HG03442 (cell line): Measurements from ENCODE around the gene ZNF143.
"Not testable (repeated sequence)": the region's sequence is repeated elsewhere in the genome, so short reads cannot be mapped to it uniquely, and the experiment has no call there.

Experiments
- ATAC-seq: cut with Tn5 transposase; IDR thresholded peaks from one replicate; pipeline ENCODE4 v1.9.1; 2021; ENCODE audit warnings: mild to moderate bottlenecking, moderate library complexity; ENCODE audit not compliant: unreplicated experiment

Gene ZNF143

GRCh38 chr11:9535189-9535781 is 74.5 kb downstream of the ZNF143 start:
- ATAC-seq, result no peak

GRCh38 chr11:9538548-9538947 is 77.7 kb downstream of the ZNF143 start:
- ATAC-seq, result no peak

DNA sequence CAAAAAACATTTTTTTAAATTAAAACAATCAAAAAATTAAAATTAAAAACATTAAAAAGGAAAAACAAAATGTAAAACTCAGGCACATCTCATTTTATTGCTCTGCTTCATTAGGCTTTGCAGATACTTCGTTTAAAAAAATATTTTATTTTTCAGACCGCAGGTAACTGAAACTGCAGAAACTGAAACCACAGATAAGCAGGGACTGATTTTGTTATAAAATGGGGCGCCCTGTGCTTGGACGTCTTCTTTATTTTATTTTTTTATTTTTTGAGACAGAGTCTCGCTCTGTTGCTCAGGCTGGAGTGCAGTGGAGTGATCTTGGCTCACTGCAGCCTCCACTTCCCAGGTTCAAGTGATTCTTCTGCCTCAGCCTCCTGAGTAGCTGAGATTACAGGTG is 88.4 kb downstream of the ZNF143 start:
- not testable (repeated sequence) for ATAC-seq

DNA sequence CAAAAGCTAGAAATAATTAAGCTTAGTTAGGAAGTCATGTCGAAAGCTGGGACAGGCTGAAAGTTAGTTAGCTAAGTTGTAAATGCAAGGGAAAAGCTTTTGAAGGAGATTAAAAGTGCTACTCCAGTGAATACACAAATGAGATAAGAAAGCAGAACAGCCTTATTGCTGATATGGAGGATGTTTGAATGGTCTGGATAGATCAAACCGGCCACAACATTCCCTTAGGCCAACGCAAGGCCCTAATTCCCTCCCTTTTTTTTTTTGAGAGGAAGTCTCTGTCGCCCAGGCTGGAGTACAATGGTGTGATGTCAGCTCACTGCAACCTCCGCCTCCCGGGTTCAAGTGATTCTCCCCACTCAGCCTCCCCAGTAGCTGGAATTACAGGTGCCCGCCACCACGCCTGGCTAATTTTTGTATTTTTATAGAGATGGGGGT is 89.4 kb downstream of the ZNF143 start:
- ATAC-seq, result no peak

DNA sequence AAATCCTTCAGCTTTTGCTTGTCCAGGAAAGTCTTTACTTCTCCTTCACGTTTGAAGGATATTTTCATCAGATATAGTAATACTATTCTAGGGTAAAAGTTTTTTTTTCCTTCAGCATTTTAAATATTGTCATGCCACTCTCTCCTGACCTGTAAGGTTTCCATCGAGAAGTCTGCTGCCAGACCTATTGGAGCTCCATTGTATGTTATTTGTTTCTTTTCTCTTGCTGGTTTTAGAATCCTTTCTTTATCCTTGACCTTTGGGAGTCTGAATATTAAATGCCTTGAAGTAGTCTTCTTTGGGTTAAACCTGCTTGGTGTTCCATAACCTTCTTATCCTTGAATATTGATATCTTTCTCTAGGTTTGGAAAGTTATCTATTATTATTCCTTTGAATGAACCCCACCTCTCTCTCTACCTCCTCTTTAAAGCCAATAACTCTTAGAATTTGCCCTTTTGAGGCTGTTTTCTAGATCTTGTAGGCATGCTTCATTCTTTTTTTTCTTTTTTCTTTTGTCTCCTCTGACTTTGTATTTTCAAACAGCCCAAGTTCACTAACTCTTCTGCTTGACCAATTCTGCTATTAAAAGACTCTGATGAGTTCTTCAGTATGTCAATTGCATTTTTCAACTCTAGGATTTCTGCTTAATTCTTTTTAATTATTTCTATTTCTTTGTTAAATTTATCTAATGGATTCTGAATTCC is 100.6 kb downstream of the ZNF143 start:
- ATAC-seq, result no peak

DNA sequence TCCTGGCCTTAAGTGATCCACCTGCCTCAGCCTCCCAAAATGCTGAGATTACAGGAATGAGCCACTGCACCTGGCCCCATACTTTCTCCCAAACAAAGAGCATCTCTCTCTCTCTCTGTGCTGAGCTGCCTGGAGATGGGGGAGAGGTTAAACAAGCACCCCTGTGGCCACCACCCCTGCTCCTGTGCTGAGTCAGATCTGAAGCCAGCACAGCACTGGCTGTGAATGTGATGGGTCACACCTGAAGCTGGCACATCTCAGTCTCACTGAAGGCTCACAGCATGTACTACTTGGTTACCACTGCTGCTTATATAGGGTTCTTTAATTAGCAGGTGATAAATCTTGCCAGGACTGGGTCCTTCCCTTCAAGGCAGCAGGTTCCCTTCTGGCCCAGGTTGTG is 101.9 kb downstream of the ZNF143 start:
- ATAC-seq, result no peak

- ATAC-seq, result no peak
These were observed 102.5 kb downstream of the ZNF143 start for GRCh38 chr11:9563196-9563730.

GRCh38 chr11:9565822-9566560 is 105.2 kb downstream of the ZNF143 start:
- peak; percentile 94 for ATAC-seq

DNA sequence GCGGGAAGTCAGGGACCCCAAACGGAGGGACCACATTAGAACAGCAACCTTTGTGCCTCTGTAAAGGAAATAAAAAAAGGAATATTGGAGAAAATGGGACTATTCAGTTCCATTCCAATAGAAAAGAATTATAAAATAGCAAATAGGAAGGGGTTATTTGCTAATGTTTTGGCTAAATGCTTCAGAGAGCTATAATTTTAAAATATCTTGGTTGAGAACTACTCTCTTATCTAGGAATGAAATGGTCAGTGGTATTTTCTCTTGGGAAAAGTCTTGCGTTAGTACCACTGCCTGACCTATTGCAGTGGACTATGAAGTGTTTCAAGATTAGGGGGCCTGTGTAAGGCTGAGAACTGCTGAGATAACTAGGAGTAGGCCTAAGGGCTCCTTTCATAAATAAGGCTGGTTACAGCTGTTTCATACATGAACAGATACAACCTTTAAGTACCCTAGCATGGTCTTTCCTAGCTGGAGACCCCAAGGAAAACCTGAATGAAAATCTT is 105.8 kb downstream of the ZNF143 start:
- ATAC-seq, result no peak

DNA sequence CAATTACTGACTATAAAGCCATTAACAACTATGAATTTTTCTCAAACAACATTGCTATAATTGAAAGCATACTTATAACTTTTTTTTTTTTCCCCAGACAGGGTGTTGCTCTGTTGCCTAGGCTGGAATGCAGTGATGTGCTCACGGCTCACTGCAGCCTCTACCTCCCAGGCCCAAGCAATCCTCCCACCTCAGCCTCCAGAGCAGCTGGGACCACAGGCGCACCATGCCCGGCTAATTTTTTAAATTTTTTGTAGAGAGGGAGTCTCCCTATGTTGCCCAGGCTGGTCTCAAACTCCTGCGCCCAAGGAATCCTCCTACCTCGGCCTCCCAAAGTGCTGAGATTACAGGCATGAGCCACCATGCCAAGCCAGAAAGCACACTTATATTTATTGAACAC is 106.6 kb downstream of the ZNF143 start:
- no peak for ATAC-seq

DNA sequence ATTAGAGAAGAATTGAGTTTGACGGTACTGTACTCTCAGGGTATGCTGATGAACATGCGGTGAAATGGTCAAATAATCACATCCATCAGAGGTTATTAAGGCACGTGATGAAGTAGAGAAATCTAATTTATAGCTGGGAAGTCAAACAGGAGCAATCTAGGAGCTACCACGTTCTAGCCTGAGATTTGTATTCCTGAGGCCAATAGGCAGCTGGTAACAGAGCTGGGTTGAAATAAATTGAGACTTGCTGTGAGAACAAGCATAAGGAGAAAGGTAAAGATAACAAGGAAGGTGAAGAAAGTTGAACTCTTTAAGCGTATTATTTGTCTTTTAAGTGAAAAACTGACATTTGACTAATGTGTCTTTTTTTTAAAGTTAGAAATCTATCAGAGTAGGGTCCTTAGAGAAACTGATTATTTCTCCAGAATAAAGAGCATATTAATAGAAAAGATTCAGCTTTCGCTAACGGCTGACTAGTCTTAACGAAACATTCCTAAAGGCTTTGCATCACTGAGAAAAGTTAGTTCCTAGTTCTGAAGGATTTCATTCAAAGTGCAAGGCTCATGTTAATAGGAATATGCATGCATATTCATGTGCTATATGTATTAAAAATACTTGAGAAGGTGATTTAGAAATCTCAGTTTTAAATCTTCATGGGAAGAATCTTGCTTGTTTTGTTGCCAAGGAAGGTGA is 107.5 kb downstream of the ZNF143 start:
- ATAC-seq, result no peak

DNA sequence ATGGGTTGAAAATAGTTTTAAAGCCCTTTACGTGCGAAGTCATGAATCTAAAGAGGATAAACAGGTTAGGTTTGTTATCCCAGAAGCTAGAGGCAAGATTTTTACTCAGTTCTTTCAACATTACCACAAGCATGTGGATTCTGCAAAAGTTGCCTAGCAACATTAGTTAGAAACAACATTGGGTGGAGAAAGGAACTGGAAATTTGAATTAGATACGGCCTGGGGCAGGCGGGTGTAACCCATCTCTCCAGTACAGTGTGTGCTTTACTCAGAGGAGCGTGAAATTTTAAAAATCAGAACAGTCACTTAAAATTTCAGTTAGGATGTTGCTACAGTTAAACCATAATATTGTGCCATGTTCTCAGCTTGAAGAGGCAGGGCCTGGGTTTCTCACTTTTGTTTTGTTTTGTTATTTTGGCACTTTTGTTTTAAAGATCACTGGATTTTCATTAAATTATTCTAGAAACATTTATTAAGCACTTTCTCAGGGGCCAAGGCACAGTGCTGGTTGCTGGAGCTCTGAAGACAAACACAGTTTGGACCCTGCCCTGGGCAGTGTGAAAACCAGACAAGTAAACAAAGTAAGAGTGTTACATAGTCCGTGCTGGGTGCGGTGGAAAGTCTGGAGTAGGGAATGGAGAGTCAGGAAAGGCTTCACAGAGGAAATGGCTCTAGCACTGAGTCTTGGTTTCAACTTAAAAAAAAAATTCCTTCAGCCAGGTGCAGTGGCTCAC is 108.2 kb downstream of the ZNF143 start:
- ATAC-seq, result no peak

GRCh38 chr11:9569588-9570164 is 108.9 kb downstream of the ZNF143 start:
- no peak for ATAC-seq

DNA sequence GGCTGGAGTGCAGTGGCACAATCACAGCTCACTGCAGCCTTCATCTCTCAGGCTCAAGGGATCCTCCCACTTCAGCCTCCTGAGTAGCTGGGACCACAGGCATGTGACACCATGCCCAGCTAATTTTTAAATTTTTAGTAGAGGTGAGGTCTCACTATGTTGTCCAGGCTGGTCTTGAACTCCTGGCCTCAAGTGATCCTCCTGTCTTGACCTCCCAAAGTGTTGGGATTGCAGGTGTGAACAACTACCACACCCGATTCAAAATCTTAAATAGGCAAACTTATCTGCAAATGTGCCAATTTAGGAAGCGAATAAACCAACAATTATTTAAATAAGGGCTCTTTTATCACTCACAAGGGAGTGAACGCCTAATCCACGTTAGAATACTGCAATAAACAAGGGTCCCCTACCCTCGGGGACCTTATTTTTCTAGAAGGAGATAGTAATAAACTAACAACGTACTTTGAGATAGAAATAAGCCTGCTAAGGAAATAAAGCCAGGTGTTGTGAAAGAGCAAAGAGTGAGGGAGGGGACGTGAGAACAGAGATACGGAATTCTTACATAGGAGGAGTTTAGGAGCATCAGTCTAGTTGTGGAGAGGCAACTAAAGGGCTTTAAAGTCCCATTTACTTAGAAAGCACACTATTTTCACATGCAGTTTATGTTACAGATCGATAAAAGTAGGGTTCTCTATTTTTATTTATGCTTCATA is 109.7 kb downstream of the ZNF143 start:
- ATAC-seq, result no peak

GRCh38 chr11:9571071-9571762 is 110.4 kb downstream of the ZNF143 start:
- no peak for ATAC-seq

DNA sequence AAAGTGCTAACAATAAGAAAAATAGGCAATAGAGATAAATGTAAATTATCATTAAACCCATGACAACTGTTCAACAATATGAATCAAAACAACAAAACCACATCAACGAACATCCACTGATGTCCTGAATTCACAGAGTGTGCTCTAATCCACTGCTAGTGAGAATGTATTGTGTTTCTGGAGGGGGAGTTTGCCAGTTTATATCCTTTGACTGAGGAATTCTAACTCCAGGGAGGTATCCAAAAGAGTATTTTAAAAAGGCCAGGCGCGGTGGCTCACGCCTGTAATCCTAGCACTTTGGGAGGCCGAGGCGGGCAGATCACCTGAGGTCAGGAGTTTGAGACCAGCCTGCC is 110.9 kb downstream of the ZNF143 start:
- no peak for ATAC-seq

GRCh38 chr11:9573052-9573774 is 112.4 kb downstream of the ZNF143 start, which contains the start of gene WEE1:
WEE1 (plus strand) TSS chr11:9573670; CDS start chr11:9573934, 264 bp downstream.
- ATAC-seq, result peak; percentile 81
